VCaP (cell line): ENCODE data around the gene CYP2W1.

Source experiments
- H3K27ac ChIP-seq: fragments of 450-650 bp; 2 replicates; pipeline ENCODE4 v1.5.1; 2017
- TF ChIP-seq, protein P1 (sequence below): fragments of 450-650 bp; conservative IDR thresholded peaks from 2 replicates; pipeline ENCODE4 v1.5.1; 2017; ENCODE audit warnings: mild to moderate bottlenecking, moderate library complexity

The CYP2W1 gene

DNA sequence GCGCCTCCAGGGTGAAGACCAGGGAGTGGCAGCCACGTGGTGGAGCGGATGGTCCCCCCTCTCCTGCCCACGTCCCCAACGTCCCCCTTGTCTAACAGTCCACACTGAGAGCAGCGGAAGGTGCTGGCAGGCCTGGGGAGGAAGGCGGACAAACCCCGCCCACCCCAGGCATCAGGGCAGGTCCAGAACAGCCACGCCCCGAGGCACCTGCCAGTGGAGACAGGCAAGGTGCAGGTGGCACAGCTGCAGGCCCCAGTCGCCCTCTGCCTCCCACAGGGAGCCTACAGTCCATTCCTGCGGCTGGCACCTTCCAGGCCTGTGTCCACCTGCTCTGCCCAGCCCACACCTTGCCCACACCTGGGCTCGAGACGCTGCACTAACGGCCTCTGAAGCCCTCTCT, 24.9 kb downstream of the CYP2W1 start:
- TF ChIP-seq, protein P1, sequence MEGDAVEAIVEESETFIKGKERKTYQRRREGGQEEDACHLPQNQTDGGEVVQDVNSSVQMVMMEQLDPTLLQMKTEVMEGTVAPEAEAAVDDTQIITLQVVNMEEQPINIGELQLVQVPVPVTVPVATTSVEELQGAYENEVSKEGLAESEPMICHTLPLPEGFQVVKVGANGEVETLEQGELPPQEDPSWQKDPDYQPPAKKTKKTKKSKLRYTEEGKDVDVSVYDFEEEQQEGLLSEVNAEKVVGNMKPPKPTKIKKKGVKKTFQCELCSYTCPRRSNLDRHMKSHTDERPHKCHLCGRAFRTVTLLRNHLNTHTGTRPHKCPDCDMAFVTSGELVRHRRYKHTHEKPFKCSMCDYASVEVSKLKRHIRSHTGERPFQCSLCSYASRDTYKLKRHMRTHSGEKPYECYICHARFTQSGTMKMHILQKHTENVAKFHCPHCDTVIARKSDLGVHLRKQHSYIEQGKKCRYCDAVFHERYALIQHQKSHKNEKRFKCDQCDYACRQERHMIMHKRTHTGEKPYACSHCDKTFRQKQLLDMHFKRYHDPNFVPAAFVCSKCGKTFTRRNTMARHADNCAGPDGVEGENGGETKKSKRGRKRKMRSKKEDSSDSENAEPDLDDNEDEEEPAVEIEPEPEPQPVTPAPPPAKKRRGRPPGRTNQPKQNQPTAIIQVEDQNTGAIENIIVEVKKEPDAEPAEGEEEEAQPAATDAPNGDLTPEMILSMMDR: no peak

DNA sequence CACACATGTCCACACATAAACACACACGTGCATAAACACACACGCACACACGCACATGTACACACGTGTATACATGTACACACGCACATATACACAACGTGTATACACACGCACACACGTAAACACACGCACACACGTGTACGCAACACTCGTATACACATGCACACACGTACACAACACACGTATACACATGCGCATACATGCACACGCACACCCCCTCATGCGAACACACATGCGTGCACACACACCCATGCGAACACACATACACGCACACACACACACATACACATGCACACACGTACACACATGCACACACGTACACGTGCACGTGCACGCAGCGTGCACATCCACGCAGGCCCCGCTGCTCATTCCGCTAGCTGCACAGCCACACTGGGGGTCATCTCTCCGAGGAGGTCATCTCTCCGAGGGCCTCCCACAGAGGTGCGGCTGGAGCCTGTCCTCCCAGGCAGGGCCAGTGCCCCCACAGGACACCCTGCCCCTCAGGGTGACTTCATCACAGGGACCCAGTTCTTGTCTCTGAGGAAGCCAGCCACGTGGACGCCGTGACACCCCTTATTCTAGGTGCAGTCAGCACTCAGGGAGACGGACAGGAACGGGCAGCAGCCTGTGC, 25.9 kb downstream of the CYP2W1 start:
- TF ChIP-seq, protein P1: no peak
- H3K27ac ChIP-seq: no peak overlapping the region

More for the DNA sequence above, 24.9 kb downstream of the CYP2W1 start:
- H3K27ac ChIP-seq: no peak overlapping the region

DNA sequence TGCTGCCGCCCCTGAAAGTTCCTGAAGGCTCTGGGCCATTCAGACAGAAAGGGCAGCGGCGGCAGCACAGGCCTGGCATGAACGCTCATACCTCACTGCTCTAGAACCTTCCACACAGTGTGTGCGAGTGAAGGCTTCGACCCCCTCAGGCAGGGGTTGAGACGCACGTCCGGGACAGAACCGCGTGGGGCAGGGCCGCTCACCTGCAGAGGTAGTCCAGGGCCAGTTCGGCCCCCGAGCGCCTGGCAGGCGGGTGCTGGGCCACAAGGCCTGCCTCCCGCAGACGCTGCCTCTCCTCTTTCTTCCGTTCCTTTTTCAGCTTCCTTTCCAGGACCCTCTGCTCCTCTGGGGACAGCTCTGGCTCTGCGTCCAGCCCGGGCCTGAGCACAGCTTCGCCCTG, 26.8 kb downstream of the CYP2W1 start:
- no peak overlapping the region for H3K27ac ChIP-seq
- TF ChIP-seq, protein P1: no peak

DNA sequence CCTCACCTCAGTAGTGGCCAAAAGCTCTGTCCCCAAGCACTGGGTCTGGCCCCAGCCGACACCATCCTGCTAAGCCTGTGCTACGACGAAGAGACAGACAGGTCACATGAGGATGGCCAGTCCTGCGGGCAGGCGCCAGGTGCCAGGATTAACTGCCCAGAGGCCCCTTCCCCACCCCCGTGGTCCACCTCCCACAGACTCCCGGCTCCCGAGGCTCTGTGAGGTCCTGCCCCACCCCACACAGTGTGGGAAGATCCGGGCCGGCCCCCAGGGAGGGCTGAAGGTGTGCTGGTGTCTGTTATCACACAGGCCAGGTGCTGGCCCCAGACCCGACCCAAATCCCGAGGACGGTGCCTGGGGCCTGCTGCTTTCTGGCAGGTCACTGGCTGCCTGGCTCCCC, 27.2 kb downstream of the CYP2W1 start:
- no peak overlapping the region for H3K27ac ChIP-seq

DNA sequence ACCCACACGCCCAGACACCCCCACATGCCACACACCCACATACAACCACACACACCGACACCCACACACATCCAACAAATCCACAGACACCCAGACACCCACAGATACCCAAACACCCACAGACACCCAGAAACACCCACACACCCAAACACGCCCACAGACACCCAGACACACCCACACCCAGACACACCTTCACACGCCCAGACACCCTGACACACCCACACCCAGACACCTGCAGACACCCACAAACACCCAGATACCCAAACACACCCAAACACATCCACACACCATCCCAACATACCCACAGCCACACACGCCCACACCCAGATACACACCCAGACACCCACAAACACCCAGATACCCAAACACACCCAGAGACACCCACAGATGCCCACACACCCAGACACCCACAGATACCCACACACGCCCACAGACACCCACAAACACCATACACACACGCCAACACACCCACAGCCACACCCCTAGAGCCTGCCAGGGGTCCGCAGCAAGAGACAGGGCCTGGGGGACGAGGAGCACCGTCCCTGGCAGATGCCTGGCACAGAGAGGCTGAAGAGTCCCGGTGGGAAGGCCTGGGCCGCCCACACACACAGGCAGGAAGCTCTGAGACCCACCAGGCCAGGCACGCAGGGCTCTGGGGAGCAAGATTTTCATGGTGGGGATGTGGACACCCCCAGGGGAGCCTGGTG, 28.5 kb downstream of the CYP2W1 start:
- TF ChIP-seq, protein P1: no peak
- no peak overlapping the region for H3K27ac ChIP-seq

More for the DNA sequence above, 27.2 kb downstream of the CYP2W1 start:
- TF ChIP-seq, protein P1: no peak

DNA sequence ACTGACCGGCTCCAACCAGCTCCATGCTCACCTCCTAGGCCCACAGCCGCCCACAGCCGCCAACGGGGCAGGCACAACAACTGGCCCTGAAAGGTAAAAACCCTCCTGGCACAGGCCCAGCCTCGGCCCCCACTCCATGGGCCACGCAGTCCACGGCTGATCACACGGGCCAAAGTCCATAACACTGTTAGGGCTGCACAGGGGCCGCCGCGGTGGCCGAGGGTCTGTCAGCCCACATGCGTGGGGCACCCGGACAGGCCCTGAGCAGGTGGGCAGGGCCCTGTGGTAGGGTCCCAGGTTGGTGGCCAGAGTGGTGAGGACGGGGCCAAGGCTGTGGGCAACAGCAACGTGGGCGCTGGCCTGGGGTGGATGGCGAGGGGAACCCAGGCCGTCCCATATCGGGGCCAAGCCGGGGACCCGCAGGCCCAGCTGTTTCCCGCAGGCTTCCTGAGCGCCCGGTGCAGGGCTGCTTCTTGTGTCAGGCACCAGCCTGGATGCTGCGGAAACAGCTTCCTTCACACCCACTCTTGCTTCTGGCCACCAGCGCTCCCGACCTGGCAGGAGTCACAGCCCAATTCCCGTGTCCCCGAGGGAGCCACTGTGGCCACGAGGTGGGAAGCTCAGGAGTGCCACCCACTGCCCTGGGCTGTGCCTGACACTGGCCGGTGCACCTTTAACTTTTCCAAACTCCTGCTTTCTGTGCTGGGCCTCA, 29.2 kb downstream of the CYP2W1 start:
- TF ChIP-seq, protein P1: no peak
- H3K27ac ChIP-seq: no peak overlapping the region

DNA sequence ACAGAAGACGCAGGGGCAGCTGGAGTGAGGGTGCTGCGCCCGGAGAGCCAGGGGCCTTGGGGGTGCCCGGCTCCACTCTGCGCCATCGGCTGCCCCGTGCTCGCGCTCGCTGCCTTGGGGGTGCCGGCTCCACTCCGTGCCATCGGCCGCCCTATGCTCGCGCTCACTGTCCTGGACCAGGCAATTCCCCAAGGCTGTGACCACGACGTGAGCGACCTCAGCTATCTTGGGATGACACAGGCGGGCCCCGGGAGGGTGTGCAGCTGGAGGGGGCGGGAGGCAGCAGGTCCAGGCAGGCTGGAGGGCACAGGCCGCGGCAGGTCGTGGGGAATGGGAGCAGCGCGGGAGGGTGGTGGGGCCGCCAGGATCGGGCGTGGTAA, 29.7 kb downstream of the CYP2W1 start:
- TF ChIP-seq, protein P1: no peak
- peak overlapping the region; percentile 26; the same call in 1 of the 2 replicates for H3K27ac ChIP-seq
